Type B pancreatic cell (in vitro differentiated cells): ENCODE measurements around the gene INPP5A. TPM values are rescaled to one million over a fixed set of nuclear protein-coding genes. Genes with fewer than 3 reads are reported as not detected.

Source experiments
- DNase-seq: peaks from one replicate; pipeline ENCODE4 v3.0.0; 2021; ENCODE audit warnings: mixed read lengths; ENCODE audit not compliant: unreplicated experiment; ENCODE audit errors: extremely low spot score
- H3K27ac Mint-ChIP-seq: 2 replicates; pipeline ENCODE4 v1.8.0; 2021; ENCODE audit warnings: mild to moderate bottlenecking, mixed read lengths
- H3K27me3 Mint-ChIP-seq: 2 replicates; pipeline ENCODE4 v1.8.0; 2021; ENCODE audit warnings: mixed read lengths
- H3K36me3 Mint-ChIP-seq: 2 replicates; pipeline ENCODE4 v1.8.0; 2021; ENCODE audit warnings: mixed read lengths
- H3K4me1 Mint-ChIP-seq: one replicate; pipeline ENCODE4 v1.8.0; 2021; ENCODE audit warnings: mixed read lengths; ENCODE audit not compliant: unreplicated experiment
- H3K4me3 Mint-ChIP-seq: 2 replicates; pipeline ENCODE4 v1.8.0; 2021; ENCODE audit warnings: mild to moderate bottlenecking, mixed read lengths
- H3K9me3 Mint-ChIP-seq: 2 replicates; pipeline ENCODE4 v1.8.0; 2021; ENCODE audit warnings: mixed read lengths
- CTCF ChIP-seq: fragments of 200-600 bp; sonication (generic); conservative IDR thresholded peaks from 2 replicates; pipeline ENCODE4 v1.5.0; 2021; ENCODE audit warnings: antibody characterized with exemption, mild to moderate bottlenecking
- total RNA-seq: library from RNA; stranded (reverse); gene quantifications from 2 replicates; pipeline ENCODE4 v1.2.1, GENCODE V29; 2021; ENCODE audit warnings: low replicate concordance

Gene INPP5A
- total RNA-seq, 1 donor from 2014 or later: 26.6 TPM

GRCh38 chr10:132624847-132625471, 87.4 kb downstream of the INPP5A start:
- TF ChIP-seq CTCF: no peak
- H3K9me3 Mint-ChIP-seq: no peaks in the 10 kb centered on the region
- H3K36me3 Mint-ChIP-seq: peaks cover 7% of the 10 kb centered on the region
- H3K4me1 Mint-ChIP-seq: peaks cover 39% of the 10 kb centered on the region
- H3K27me3 Mint-ChIP-seq: peaks cover 4% of the 10 kb centered on the region
- DNase-seq: no peak
- H3K27ac Mint-ChIP-seq: peak overlapping the region; percentile 90
- H3K4me3 Mint-ChIP-seq: peak overlapping the region; percentile 75

GRCh38 chr10:132626019-132626760, 88.6 kb downstream of the INPP5A start:
- no peaks in the 10 kb centered on the region for H3K9me3 Mint-ChIP-seq
- H3K27ac Mint-ChIP-seq: peak overlapping the region; percentile 90
- peaks cover 3% of the 10 kb centered on the region for H3K36me3 Mint-ChIP-seq
- peaks cover 4% of the 10 kb centered on the region for H3K27me3 Mint-ChIP-seq
- no peak for TF ChIP-seq CTCF
- no peak overlapping the region for H3K4me3 Mint-ChIP-seq
- no peak for DNase-seq
- peaks cover 43% of the 10 kb centered on the region for H3K4me1 Mint-ChIP-seq

GRCh38 chr10:132626761-132627665, 89.4 kb downstream of the INPP5A start:
- H3K27ac Mint-ChIP-seq: peak overlapping the region; percentile 90
- no peak for DNase-seq
- no peak for TF ChIP-seq CTCF
- H3K4me1 Mint-ChIP-seq: peaks cover 43% of the 10 kb centered on the region
- H3K9me3 Mint-ChIP-seq: no peaks in the 10 kb centered on the region
- no peaks in the 10 kb centered on the region for H3K36me3 Mint-ChIP-seq
- H3K27me3 Mint-ChIP-seq: peaks cover 4% of the 10 kb centered on the region
- H3K4me3 Mint-ChIP-seq: no peak overlapping the region

- peaks cover 43% of the 10 kb centered on the region for H3K4me1 Mint-ChIP-seq
- H3K27ac Mint-ChIP-seq: peak overlapping the region; percentile 18
- TF ChIP-seq CTCF: no peak
- H3K27me3 Mint-ChIP-seq: peaks cover 4% of the 10 kb centered on the region
- peak overlapping the region; percentile 32 for H3K4me3 Mint-ChIP-seq
- no peak for DNase-seq
- no peaks in the 10 kb centered on the region for H3K9me3 Mint-ChIP-seq
- H3K36me3 Mint-ChIP-seq: no peaks in the 10 kb centered on the region
These were observed 90.3 kb downstream of the INPP5A start for GRCh38 chr10:132627666-132628531.
